ENCODE data around the gene STK32B.

Gene STK32B

GRCh38 chr4:5488413-5488812 lies 437.1 kb downstream of the STK32B start:
- no peak for DNase-seq

GRCh38 chr4:5489260-5489659 lies 438.0 kb downstream of the STK32B start:
- DNase-seq: no peak

DNA sequence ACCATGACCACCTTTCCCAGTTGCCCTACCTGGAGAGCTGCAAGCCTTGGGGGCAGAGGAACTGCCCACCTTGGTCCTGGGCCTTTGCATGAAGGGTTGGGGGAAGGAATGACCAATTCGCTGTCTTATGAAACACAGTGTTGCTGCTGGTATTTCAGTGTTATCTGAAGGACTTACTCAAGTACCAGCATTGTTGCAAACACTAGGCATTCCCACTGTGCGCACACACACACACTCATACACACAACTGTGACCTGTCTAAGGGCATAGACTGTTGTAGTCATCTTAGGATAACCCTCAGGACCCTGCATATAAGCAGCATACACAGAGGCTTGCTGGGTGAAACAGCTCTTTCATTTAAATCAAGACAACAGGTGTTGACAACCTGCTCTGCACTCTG lies 446.2 kb downstream of the STK32B start:
- DNase-seq: no peak

GRCh38 chr4:5500165-5500564 lies 448.9 kb downstream of the STK32B start:
- no peak for DNase-seq

GRCh38 chr4:5503336-5503936 lies 452.2 kb downstream of the STK32B start:
- no peak for DNase-seq

- DNase-seq: no peak
Observed at GRCh38 chr4:5504486-5504885, 453.2 kb downstream of the STK32B start.

DNA sequence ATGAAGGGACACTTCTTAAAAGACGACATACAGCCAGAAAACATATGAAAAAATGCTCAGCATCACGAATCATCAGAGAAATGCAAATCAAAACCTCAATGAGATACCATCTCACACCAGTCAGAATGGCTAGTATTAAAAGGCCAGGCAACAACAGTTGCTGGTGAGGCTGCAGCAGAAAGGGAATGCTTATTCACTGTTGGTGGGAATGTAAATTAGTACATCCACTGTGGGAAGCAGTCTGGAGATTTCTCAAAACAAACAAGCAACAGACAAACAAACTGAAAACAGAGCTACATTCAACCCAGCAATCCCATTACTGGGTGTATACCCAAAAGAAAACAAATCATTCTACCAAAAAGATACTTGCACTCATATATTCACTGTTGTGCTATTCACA lies 459.2 kb downstream of the STK32B start:
- no peak for DNase-seq

DNA sequence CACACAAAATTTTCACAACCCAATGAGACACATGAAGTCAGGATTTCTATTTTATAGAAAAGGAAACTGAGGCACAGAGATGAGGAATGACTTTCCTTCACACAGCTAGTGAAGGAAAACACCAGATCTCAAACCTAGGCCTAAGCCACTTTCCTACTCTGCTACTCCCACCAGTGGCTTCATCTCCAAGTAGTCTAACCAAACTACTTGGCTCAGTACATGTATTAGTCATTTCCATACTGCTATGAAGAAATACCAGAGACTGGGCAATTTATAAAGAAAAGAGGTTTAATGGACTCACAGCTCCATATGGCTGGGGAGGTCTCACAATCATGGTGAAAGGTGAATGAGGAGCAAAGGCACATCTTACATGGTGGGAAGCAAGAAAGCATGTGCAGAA lies 460.5 kb downstream of the STK32B start:
- no peak for DNase-seq

GRCh38 chr4:5515646-5516045 lies 464.4 kb downstream of the STK32B start:
- no peak for DNase-seq

DNA sequence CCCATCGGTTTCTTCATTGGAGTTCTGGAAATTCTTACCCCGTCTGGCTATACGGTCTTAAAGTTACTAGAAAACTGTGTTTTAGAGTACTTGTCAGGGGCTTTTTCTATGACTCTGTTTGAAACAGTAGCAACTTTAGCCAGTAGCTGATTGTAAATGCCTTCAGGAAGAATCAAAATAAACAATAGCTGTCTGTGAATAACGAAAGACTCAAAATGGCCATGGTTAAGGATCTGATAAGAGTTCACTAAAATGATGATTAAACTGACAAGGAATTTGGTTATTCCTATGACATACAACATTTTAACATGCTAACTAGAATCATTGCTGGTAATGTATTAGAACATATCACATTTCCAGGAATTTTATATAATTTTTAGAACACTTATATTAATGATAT lies 466.1 kb downstream of the STK32B start:
- DNase-seq: no peak

DNA sequence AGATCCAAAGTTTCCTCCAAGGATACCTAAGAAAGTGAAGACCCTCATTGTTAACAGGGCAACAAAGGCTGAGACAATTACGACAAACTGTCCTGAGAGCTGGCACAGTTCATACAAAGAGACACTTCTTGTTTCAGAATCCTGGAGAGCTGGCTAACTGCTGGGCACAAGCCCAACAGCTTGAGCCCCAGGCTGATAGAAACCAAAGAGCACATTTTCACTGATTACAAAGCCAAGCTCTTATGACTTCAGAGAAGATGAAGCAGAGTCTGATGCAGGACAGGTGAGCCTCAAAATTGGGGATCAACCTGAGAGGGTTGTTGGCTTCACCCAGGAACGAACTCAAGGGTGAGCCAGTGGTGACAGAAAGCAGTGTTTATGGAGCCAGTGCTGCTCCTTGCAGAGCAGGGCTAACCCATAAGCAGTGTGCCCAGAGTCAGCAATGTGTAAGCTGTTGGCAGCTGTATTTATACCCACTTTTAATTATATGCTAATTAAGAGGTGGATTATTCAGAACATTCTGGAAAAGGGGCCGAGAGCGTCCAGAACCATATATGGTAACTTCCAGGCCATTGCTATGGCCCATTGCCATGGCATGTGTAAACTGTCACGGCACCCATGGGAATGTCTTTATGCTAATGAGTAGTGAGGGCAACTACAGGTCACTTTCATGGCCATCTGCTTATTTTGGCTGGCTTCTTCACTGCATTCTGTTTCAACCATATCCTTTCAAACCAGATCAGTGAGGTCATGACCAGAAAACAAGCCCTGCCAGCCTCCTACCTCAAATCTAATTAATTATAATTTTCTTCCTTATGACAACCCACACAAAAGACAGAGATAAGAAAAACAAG lies 473.4 kb downstream of the STK32B start:
- no peak for DNase-seq

GRCh38 chr4:5526080-5526846 lies 475.0 kb downstream of the STK32B start:
- DNase-seq: no peak

DNA sequence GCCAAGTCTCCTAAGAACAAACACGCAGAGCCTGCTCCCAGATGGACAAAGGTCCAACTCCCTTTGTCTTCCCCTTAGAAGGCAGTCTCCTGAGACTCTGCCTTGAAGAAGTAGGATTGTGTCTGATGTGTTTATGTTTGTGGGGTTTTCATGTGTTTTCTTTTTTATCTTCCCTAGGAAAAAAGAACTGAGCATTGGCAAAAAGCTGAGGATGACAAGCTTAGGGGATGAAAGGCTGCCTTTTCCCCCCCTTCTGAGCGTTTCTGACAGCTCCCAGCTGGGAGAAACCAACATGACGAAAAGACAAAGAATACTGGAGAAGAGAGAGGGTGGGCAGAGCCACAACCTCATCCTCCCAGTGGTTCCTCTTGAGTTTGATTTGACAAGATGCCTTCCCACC lies 475.9 kb downstream of the STK32B start:
- no peak for DNase-seq

DNA sequence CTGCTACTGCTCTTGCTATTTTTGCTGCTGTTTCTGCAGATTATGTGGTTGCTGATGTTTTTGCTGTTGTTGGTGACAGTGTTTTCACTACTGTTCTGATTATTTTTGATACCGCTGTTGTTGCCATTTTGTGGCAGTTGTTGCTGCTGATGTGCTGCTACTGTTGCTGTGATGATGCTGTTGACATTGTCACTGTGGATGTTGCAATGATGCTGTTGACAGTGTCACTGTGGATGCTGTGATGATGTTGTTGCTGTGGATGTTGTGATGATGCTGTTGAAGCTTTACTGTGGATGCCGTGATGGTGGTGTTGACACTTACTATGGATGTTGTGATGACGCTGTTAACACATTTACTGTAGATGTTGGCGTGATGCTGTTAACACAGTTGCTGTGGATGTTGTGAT lies 476.8 kb downstream of the STK32B start:
- no peak for DNase-seq

DNA sequence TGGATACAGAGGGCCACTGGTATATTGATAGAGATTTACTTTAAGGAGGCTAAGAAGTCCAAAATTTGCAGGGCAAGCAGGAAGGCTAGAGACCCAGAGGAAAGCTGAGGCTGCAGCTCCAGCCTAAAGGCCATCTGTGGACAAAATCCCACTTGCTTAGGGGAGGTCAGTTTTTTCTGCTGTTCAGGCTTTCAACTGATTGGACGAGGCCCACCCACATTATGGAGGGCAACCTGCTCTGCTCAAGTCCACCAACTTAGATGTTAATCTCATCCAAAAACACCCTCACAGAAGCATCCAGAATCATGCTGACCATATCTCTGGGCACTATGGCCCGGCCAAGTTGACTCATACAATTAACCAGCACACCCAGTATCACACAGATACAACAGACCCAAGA lies 480.8 kb downstream of the STK32B start:
- DNase-seq: no peak

- no peak for DNase-seq
Observed at GRCh38 chr4:5539584-5539983, 488.3 kb downstream of the STK32B start.

GRCh38 chr4:5541169-5541568 lies 489.9 kb downstream of the STK32B start:
- DNase-seq: no peak

DNA sequence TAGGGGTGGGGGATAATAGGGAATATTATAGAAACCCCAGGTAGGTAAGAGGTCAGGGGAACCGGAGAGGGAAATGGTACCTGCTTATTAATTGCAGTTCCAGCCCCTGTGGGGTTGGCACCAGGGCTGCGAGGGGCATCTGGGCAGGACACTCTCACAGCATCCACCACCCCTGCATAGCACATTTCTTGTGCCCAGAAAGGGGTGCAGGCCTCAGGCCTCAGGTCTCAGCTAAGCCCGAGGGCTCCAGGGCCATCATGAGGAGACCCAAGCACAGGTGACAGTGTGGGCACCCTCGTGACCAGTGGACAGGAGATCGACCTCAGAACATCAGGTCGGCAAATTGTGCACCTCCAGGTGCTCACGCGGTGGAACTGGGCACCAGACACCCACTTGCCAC lies 492.4 kb downstream of the STK32B start:
- DNase-seq: no peak

- no peak for DNase-seq
Observed at GRCh38 chr4:5544762-5545161, 493.5 kb downstream of the STK32B start.

- DNase-seq: no peak
Observed at GRCh38 chr4:5545271-5545670, 494.0 kb downstream of the STK32B start.

- DNase-seq: no peak
Observed at GRCh38 chr4:5547651-5548249, 496.5 kb downstream of the STK32B start.
